ENCODE measurements around the gene ARID5B. TPM values are rescaled to one million over a fixed set of nuclear protein-coding genes. Genes with fewer than 3 reads are reported as not detected.

The ARID5B gene
- total RNA-seq, 4 donors from 2014 or later = 17.7 to 54.6 (median 34.8) TPM

GRCh38 chr10:61907587-61907986 is 6.1 kb downstream of the ARID5B start:
- no peak overlapping the region for H3K27ac ChIP-seq
- 72 to 77% methylated on average over 3 of the region's 3 CpGs for WGBS, 2 donors (ENCODE audit: low coverage in 1 of 2)
- TF ChIP-seq POLR2A (IDR thresholded peaks at IDR 0.05) (no peak), EP300 (IDR thresholded peaks at IDR 0.05; ENCODE audit: low read depth) (no peak), POLR2AphosphoS5 (IDR thresholded peaks at IDR 0.05) (no peak), CTCF (IDR thresholded peaks at IDR 0.05) (no peak)

DNA sequence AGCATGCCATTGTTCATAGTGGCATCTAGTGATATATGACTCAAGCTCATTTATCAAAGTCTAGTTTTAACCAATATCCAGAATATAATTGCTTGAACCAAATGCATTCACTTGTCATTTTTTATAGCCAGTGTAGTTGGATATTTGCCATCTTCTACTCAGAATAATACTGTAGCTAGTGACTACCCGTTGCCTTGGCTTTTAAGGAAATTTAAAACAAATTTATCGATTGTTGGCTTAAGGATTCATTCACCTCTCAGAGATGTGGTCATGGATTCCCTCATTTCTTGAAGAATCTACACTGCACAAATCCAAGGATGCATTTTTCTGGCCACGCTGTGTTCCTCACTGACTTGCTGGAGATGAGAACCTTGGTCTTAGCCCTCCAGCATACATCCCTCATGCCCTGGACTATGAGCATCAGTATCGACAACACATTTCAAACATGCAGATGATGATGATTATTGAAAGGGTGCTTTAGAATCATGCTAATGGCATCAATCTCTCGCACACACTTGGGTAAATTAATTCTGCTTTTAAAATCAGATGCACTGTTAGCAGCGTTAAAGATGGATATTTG is 8.8 kb downstream of the ARID5B start:
- TF ChIP-seq CTCF (IDR thresholded peaks at IDR 0.05) (no peak), POLR2AphosphoS5 (IDR thresholded peaks at IDR 0.05) (no peak), EP300 (IDR thresholded peaks at IDR 0.05; ENCODE audit: low read depth) (no peak), POLR2A (IDR thresholded peaks at IDR 0.05) (no peak)
- DNase-seq = no peak
- intact Hi-C loops (cut with DNase I; ENCODE audit: low total_unique reads) = no loop called here
- in situ Hi-C loops (cut with MboI; ENCODE audit: low pct_ligation_motif_present in 1 of 4, low pct_unique_long_range_greater_than_20kb in 1 of 4, low sequenced_read_pairs in 3 of 4) = no loop called here
- H3K4me1 ChIP-seq = peaks cover 0 to 27% (median 10%) of the 10 kb centered on the region in 4 donors
- H3K27ac ChIP-seq = no peak overlapping the region
- H3K36me3 ChIP-seq = no peaks in the 10 kb centered on the region
- no peak overlapping the region for H3K4me3 ChIP-seq
- H3K9me3 ChIP-seq = no peaks in the 10 kb centered on the region
- H3K27me3 ChIP-seq = no peaks in the 10 kb centered on the region
- WGBS, 2 donors (ENCODE audit: low coverage in 1 of 2) = 95 to 97% methylated on average over 6 of the region's 6 CpGs

More at GRCh38 chr10:61907587-61907986, 6.1 kb downstream of the ARID5B start:
- in situ Hi-C loops (cut with MboI; ENCODE audit: low pct_ligation_motif_present in 1 of 4, low pct_unique_long_range_greater_than_20kb in 1 of 4, low sequenced_read_pairs in 3 of 4) (loop anchor here in 3 of 4 donors (10.0 kb wide), 2 partner anchors 137 to 337 kb away; no protein-coding TSS in a partner anchor), intact Hi-C loops (cut with DNase I; ENCODE audit: low total_unique reads) (loop anchor here (10.0 kb wide), 1 partner anchor 87 kb away; no protein-coding TSS in a partner anchor)
- no peak overlapping the region for H3K4me3 ChIP-seq
- no peaks in the 10 kb centered on the region for H3K9me3 ChIP-seq
- H3K4me1 ChIP-seq = peaks cover 9 to 41% (median 19%) of the 10 kb centered on the region in 4 donors
- no peaks in the 10 kb centered on the region for H3K27me3 ChIP-seq
- no peak for DNase-seq
- H3K36me3 ChIP-seq = no peaks in the 10 kb centered on the region

DNA sequence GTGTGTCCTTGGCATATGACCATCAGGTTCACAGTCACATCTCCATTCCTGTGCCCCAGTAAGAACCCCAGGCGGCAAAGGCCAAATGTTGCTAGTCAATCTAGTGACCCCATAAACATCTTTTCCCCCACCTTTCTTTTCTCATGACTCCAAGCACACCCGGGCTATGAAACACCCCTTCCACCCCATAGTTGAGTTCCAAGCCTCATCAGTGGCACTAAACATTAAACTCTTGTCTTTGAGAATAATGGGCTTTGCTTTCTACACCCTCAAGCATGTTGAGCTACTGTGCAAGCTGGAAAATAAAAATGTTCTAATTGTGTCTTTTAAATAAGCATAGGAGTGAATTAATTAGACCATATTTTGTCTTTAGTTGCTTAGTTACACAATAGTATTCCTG is 9.4 kb downstream of the ARID5B start:
- 83 to 100% methylated on average over 2 of the region's 2 CpGs for WGBS, 2 donors (ENCODE audit: low coverage in 1 of 2)
- in situ Hi-C loops (cut with MboI; ENCODE audit: low pct_ligation_motif_present in 1 of 4, low pct_unique_long_range_greater_than_20kb in 1 of 4, low sequenced_read_pairs in 3 of 4) (no loop called here), intact Hi-C loops (cut with DNase I; ENCODE audit: low total_unique reads) (no loop called here)
- Histone ChIP-seq H3K27me3 (no peaks in the 10 kb centered on the region), H3K9me3 (no peaks in the 10 kb centered on the region), H3K4me1 (peaks cover 0 to 21% (median 7%) of the 10 kb centered on the region in 4 donors), H3K36me3 (no peaks in the 10 kb centered on the region), H3K4me3 (no peak overlapping the region), H3K27ac (no peak overlapping the region)
- TF ChIP-seq CTCF (IDR thresholded peaks at IDR 0.05) (no peak), EP300 (IDR thresholded peaks at IDR 0.05; ENCODE audit: low read depth) (no peak), POLR2A (IDR thresholded peaks at IDR 0.05) (no peak), POLR2AphosphoS5 (IDR thresholded peaks at IDR 0.05) (no peak)
- no peak for DNase-seq

DNA sequence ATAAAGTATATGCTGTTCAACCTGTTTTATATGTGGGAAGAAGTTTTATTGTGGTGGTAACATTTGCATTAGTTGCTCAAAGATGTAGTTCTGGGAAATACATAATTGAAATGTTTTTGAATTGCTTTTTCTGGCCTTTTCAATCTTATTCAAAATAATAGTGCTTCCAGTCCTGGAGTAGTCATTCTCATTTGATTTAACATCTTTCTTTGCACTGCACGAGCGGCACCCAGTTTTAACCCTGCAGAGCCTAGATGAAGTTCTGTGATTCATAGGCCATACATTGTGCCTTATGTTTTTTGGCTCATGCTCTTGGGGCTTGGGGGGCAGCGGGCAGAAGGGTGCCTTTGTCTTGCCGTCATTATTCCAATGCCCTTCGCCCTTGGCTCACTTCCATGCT is 9.9 kb downstream of the ARID5B start:
- Histone ChIP-seq H3K4me3 (no peak overlapping the region), H3K27me3 (no peaks in the 10 kb centered on the region), H3K4me1 (peaks cover 0 to 16% (median 5%) of the 10 kb centered on the region in 4 donors), H3K9me3 (no peaks in the 10 kb centered on the region), H3K36me3 (no peaks in the 10 kb centered on the region), H3K27ac (no peak overlapping the region)
- no peak for TF ChIP-seq CTCF (IDR thresholded peaks at IDR 0.05)
- TF ChIP-seq EP300 (IDR thresholded peaks at IDR 0.05; ENCODE audit: low read depth) = no peak
- TF ChIP-seq POLR2A (IDR thresholded peaks at IDR 0.05) = no peak
- 33 to 48% methylated on average over 1 to 5 of the region's 5 CpGs for WGBS, 2 donors (ENCODE audit: low coverage in 1 of 2)
- no peak for DNase-seq
- intact Hi-C loops (cut with DNase I; ENCODE audit: low total_unique reads) (no loop called here), in situ Hi-C loops (cut with MboI; ENCODE audit: low pct_ligation_motif_present in 1 of 4, low pct_unique_long_range_greater_than_20kb in 1 of 4, low sequenced_read_pairs in 3 of 4) (no loop called here)

All from transverse colon (tissue), 4 donors.